T-helper 1 cell treated with Interleukin-12 subunit alpha and Interleukin-12 subunit beta and Interleukin-4 antibody, amounts not matched to agents 30 μg/mL and 1 μg/mL, for 36 hours (primary cell): ENCODE measurements around the gene XRCC1.
A peak's percentile ranks its signal among the peaks of the same experiment; 100 is the strongest.

ENCODE experiments used
- H3K27ac Mint-ChIP-seq: one replicate; pipeline ENCODE4 v1.8.0; 2021; ENCODE audit warnings: mild to moderate bottlenecking, mixed read lengths
- H3K27me3 Mint-ChIP-seq: one replicate; pipeline ENCODE4 v1.8.0; 2021; ENCODE audit warnings: low read depth, mixed read lengths
- H3K36me3 Mint-ChIP-seq: one replicate; pipeline ENCODE4 v1.8.0; 2021; ENCODE audit warnings: low read depth, mixed read lengths
- H3K4me1 Mint-ChIP-seq: one replicate; pipeline ENCODE4 v1.8.0; 2021; ENCODE audit warnings: low read depth, mixed read lengths
- H3K4me3 Mint-ChIP-seq: one replicate; pipeline ENCODE4 v1.8.0; 2021; ENCODE audit warnings: mild to moderate bottlenecking, moderate library complexity, mixed read lengths
- H3K9me3 Mint-ChIP-seq: one replicate; pipeline ENCODE4 v1.8.0; 2021; ENCODE audit warnings: mixed read lengths

Gene XRCC1

GRCh38 chr19:43511324-43511723, 64.0 kb downstream of the XRCC1 start:
- H3K4me3 Mint-ChIP-seq, result no peak overlapping the region
- H3K9me3 Mint-ChIP-seq, result no peaks in the 10 kb centered on the region
- H3K27me3 Mint-ChIP-seq, result no peaks in the 10 kb centered on the region
- no peaks in the 10 kb centered on the region for H3K4me1 Mint-ChIP-seq
- no peak overlapping the region for H3K27ac Mint-ChIP-seq
- peaks cover 41% of the 10 kb centered on the region for H3K36me3 Mint-ChIP-seq

DNA sequence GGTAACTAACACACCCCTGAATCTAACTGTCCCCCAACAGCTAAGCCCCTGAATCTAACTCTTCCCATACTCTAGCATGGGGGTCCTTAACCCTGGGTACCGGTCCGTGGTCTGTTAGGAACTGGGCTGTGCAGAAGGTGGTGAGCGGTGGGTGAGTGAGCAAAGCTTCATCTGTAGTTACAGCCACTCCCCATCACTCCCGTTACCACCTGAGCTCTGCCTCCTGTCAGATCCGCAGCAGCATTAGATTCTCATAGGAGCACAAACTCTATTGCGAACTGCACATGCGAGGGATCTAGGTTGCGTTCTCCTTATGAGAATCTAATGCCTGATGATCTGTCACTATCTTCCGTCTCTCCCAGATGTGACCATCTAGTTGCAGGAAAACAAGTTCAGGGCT, 64.6 kb downstream of the XRCC1 start:
- no peaks in the 10 kb centered on the region for H3K9me3 Mint-ChIP-seq
- H3K4me1 Mint-ChIP-seq, result peaks cover 5% of the 10 kb centered on the region
- H3K36me3 Mint-ChIP-seq, result peaks cover 45% of the 10 kb centered on the region
- H3K4me3 Mint-ChIP-seq, result no peak overlapping the region
- no peaks in the 10 kb centered on the region for H3K27me3 Mint-ChIP-seq
- no peak overlapping the region for H3K27ac Mint-ChIP-seq

DNA sequence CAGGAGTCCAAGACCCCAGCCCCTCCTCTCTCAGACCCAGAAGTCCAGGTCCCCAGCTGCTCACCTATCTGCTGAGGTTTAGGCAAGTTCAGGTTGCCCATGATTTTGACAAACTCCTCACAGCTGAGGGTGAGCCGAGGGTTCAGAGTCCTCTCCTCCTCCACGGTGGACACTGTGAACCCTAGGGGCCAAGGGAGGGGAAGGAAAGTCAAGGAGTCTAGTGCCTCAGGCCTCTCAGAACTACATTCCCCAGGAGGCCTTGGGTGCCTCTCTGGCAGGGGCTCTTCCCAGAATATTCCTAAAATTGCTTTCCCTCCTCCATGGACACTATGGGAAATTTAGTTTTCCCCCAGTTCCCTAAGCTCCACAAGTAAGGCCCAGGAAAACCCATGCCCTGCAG, 67.4 kb downstream of the XRCC1 start:
- Mint-ChIP-seq H3K36me3 (peaks cover 49% of the 10 kb centered on the region), H3K4me1 (peaks cover 19% of the 10 kb centered on the region), H3K27ac (no peak overlapping the region), H3K27me3 (no peaks in the 10 kb centered on the region), H3K4me3 (no peak overlapping the region), H3K9me3 (no peaks in the 10 kb centered on the region)

- Mint-ChIP-seq H3K9me3 (no peaks in the 10 kb centered on the region), H3K4me3 (no peak overlapping the region), H3K4me1 (peaks cover 21% of the 10 kb centered on the region), H3K27me3 (no peaks in the 10 kb centered on the region), H3K27ac (no peak overlapping the region), H3K36me3 (peaks cover 43% of the 10 kb centered on the region)
Measured at GRCh38 chr19:43506629-43507028, 68.7 kb downstream of the XRCC1 start.

GRCh38 chr19:43505941-43506340, 69.4 kb downstream of the XRCC1 start:
- Mint-ChIP-seq H3K4me3 (peak overlapping the region; percentile 40), H3K27me3 (no peaks in the 10 kb centered on the region), H3K27ac (peak overlapping the region; percentile 75), H3K9me3 (no peaks in the 10 kb centered on the region), H3K36me3 (peaks cover 38% of the 10 kb centered on the region), H3K4me1 (peaks cover 21% of the 10 kb centered on the region)

DNA sequence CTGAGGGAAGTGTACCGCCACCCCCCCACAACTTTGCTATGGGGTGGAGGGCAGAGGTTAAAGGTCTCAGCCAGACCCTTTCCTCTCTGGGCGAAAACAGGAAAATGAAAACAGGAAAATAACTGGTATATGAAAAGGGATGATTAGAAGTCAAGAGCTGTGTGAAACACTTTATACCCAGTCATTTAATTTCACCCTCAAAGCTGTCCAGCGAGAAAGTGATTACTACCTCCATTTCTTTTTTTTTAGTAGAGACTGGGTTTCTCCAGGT, 70.2 kb downstream of the XRCC1 start:
- H3K36me3 Mint-ChIP-seq, result peaks cover 33% of the 10 kb centered on the region

GRCh38 chr19:43504426-43505185, 70.7 kb downstream of the XRCC1 start, which contains the start of gene PHLDB3:
Gene PHLDB3, minus strand, starts transcription at chr19:43504746. Its CDS starts 628 bp downstream, at chr19:43504118.
- Mint-ChIP-seq H3K9me3 (no peaks in the 10 kb centered on the region), H3K36me3 (peaks cover 29% of the 10 kb centered on the region), H3K4me3 (peak within 1 kb of the TSS; percentile 95), H3K27ac (peak within 1 kb of the TSS; percentile 96), H3K4me1 (peaks cover 23% of the 10 kb centered on the region), H3K27me3 (no peaks in the 10 kb centered on the region)

More for the DNA sequence above, 70.2 kb downstream of the XRCC1 start:
- Mint-ChIP-seq H3K27ac (peak overlapping the region; percentile 78), H3K9me3 (no peaks in the 10 kb centered on the region), H3K4me1 (peaks cover 22% of the 10 kb centered on the region), H3K4me3 (peak overlapping the region; percentile 30), H3K27me3 (no peaks in the 10 kb centered on the region)

DNA sequence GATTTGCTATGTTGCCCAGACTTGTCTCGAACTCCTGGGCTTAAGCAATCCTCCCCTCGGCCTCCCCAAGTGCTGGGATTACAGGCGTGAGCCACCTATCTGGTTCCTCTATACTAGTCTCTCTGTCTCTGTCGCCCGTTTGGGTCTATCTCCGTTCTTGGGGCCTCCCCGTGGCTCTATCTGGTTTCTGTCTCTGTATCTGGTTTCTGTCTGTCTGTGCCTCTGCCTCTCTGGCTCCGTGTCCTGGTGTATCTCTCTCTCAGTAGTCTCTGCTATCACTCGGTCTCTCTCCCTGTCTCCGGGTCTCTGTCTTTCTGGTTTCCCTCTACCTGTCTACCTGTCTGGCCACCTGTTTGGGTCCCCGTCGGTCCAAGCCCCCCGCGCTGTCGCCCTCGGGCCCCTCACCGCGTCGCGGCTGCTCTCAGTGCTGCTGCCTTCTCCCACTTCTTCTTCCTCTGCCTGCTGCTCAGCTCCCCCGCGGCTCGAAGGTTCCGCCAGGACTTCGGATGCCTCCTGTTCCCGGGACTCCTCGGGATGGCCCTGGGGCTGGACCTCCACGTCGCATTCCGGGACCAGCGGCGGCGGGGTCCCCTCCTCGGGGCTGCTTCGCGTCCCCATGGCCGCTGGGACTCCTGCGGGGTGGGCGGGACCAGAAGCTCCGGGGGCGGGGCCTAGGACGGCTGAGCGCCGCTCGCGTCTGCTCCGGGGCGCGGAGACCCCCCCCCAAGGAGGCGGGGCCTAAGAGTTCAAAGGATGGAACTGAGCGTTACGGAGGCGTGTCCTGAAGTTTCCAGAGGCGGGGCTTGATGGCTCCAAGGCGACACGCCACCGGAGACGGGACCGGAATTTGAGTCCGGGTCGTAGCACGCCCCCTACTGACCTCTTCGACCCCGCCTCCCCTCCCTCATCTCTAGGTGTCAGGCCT, 71.6 kb downstream of the XRCC1 start:
- peaks cover 23% of the 10 kb centered on the region for H3K4me1 Mint-ChIP-seq
- H3K4me3 Mint-ChIP-seq, result peak overlapping the region; percentile 95
- H3K36me3 Mint-ChIP-seq, result peaks cover 26% of the 10 kb centered on the region
- H3K9me3 Mint-ChIP-seq, result no peaks in the 10 kb centered on the region
- no peaks in the 10 kb centered on the region for H3K27me3 Mint-ChIP-seq
- peak overlapping the region; percentile 96 for H3K27ac Mint-ChIP-seq

DNA sequence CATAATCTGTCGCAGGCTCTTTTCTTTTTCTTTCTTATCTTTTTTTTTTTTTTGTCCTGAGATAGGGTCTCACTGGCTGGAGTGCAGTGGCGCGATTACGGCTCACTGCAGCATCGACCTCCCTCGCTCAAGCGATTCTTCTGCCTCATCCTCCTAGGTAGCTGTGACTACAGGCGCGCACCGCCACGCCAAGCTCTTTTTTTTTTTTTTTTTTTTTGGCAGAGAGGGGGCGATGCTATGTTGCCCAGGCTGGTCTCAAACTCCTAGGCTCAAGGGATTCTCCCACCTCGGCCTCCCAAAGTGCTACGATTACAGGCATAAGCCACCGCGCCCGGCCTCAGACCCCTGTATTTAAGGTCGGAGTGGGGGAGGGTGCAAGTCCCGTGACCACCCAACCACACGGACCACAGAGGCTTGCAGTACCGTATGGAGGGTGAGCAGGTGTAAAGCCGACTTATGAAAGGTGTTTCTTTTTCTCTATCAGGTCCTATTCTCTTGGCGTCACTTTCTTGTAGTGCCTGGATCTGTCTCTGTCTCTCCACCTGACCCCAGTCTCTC, 72.8 kb downstream of the XRCC1 start:
- peaks cover 19% of the 10 kb centered on the region for H3K36me3 Mint-ChIP-seq
- peaks cover 24% of the 10 kb centered on the region for H3K4me1 Mint-ChIP-seq
- H3K9me3 Mint-ChIP-seq, result no peaks in the 10 kb centered on the region
- peak overlapping the region; percentile 95 for H3K4me3 Mint-ChIP-seq
- no peak overlapping the region for H3K27ac Mint-ChIP-seq
- H3K27me3 Mint-ChIP-seq, result no peaks in the 10 kb centered on the region

DNA sequence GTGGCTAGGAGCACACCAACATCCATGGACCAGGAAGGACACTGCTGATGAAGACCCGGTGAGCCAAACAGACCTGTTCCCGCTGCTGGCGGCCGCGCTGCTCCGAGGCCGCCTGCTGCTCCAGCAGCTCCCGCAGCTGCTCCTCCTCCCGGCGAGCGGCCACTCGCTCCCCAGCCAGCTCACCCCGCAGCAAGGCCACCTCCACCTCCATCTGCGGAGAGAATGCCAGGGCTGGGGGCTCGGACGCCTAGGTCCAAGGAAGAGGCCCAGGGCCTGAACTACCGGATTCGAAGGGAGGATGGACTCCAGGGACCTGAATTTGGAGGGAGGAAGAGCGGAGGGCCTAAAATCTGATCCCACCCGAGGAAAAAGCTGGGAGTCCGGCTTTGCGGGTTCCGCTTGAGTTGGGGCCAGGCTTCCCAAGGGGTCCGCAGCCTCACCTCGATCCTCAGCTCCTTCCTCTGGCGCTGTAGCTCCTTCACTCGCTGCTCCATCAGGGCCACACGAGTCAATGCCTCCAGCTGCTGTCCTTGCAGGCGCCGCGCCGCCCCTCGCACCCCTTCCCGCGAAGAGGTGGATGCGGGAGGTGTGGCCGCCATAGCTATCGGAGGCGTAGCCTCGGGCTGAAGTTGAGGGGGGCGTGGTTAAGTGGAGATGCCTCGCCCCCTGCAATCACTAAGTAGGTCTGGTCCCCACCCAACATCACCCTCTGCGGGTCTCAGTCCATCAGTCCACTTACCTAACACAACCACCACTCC, 73.5 kb downstream of the XRCC1 start:
- Mint-ChIP-seq H3K4me1 (peaks cover 24% of the 10 kb centered on the region), H3K4me3 (no peak overlapping the region), H3K27ac (no peak overlapping the region), H3K9me3 (no peaks in the 10 kb centered on the region), H3K27me3 (no peaks in the 10 kb centered on the region), H3K36me3 (peaks cover 19% of the 10 kb centered on the region)

DNA sequence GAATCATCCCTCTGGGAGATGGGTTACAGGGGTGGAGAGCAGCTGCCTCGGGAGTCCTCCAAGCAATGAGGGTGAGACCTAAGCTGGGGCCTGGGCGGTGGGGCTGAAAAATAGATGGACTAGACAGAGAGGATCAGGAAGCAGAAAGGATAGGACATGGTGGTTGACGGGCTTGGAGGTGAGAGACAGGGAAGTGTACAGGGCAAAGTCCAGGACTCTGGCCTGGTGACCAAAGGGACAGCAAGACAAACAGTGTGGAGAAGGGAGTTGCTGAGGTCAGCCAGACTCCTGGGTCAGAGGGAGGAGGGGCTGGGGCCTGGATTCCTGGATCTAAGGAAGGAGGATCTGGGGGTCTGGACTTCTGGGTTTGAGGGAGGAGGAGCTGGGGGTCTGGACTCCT, 76.3 kb downstream of the XRCC1 start:
- Mint-ChIP-seq H3K27ac (no peak overlapping the region), H3K36me3 (peaks cover 17% of the 10 kb centered on the region), H3K27me3 (no peaks in the 10 kb centered on the region), H3K9me3 (no peaks in the 10 kb centered on the region), H3K4me1 (peaks cover 14% of the 10 kb centered on the region), H3K4me3 (no peak overlapping the region)

- Mint-ChIP-seq H3K27ac (no peak overlapping the region), H3K4me3 (no peak overlapping the region), H3K9me3 (no peaks in the 10 kb centered on the region), H3K4me1 (peaks cover 9% of the 10 kb centered on the region), H3K27me3 (no peaks in the 10 kb centered on the region), H3K36me3 (peaks cover 13% of the 10 kb centered on the region)
Measured at GRCh38 chr19:43498233-43498842, 77.0 kb downstream of the XRCC1 start.

- Mint-ChIP-seq H3K27ac (no peak overlapping the region), H3K4me3 (no peak overlapping the region), H3K4me1 (peaks cover 3% of the 10 kb centered on the region), H3K36me3 (peaks cover 8% of the 10 kb centered on the region), H3K9me3 (no peaks in the 10 kb centered on the region), H3K27me3 (no peaks in the 10 kb centered on the region)
Measured at GRCh38 chr19:43496960-43497359, 78.4 kb downstream of the XRCC1 start.

- Mint-ChIP-seq H3K9me3 (no peaks in the 10 kb centered on the region), H3K27ac (no peak overlapping the region), H3K4me1 (peaks cover 2% of the 10 kb centered on the region), H3K4me3 (no peak overlapping the region), H3K36me3 (peaks cover 9% of the 10 kb centered on the region), H3K27me3 (no peaks in the 10 kb centered on the region)
Measured at GRCh38 chr19:43495082-43495481, 80.2 kb downstream of the XRCC1 start.
